ENCODE measurements around the gene TDG. TPM values are rescaled to one million over a fixed set of nuclear protein-coding genes. Genes with fewer than 3 reads are reported as not detected.
A peak's percentile ranks its signal among the peaks of the same experiment; 100 is the strongest.

TDG gene
- total and polyA plus RNA-seq, 10 of the 15 experiments (the other 5 are each of a cell fraction or from before 2014, with no cell fraction given): 29.7 to 68.8 (median 51.2) TPM

DNA sequence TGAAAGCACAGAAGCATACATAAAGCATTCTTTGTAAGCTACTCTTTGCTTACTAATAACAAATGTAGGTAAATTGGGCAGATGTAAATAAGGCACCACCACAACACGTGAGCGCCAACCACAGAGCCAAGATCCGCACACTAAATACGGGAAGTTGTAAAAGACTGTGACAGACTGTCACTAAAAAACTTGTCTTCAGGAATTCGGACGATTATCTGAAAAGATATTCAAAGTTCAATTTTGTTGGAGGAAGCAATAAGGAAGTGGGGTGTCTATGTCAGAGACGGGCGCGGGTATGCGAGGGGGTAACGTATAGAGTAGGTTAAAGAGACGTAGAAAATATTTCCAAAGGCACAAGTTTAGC, 37.0 kb upstream of the TDG start (continued):
- TF ChIP-seq ZBTB40 (IDR thresholded peaks at IDR 0.05; ENCODE audit: borderline replicate concordance) (no peak), POU2F2 (IDR thresholded peaks at IDR 0.05; ENCODE audit: borderline replicate concordance, low read depth, low read length) (peak; percentile 96), BACH1 (IDR thresholded peaks at IDR 0.05; ENCODE audit: borderline replicate concordance) (no peak; the same call in 1 of the 2 replicates), CREB1 (IDR thresholded peaks at IDR 0.05; ENCODE audit: low read depth) (peak; percentile 64; the same call in 1 of the 2 replicates), EED (IDR thresholded peaks at IDR 0.05; ENCODE audit: low read depth) (peak; percentile 59; the same call in 1 of the 2 replicates), KLF5 (IDR thresholded peaks at IDR 0.05; ENCODE audit: partially characterized antibody) (peak; percentile 75), TCF3 (IDR thresholded peaks at IDR 0.05; ENCODE audit: borderline replicate concordance, insufficient read depth, low read depth, low read length) (peak; percentile 46), TCF7 (IDR thresholded peaks at IDR 0.05; ENCODE audit: borderline replicate concordance) (peak; percentile 30; the same call in 1 of the 2 replicates), SMAD5 (IDR thresholded peaks at IDR 0.05; ENCODE audit: low read depth) (peak; percentile 14; the same call in 1 of the 2 replicates), TARDBP (IDR thresholded peaks at IDR 0.05; ENCODE audit: borderline replicate concordance) (no peak), ZBTB33 (IDR thresholded peaks at IDR 0.05) (0 out of 2 replicates have a peak, but pooled peaks have one; percentile 37), EP300 (IDR thresholded peaks at IDR 0.05; ENCODE audit: borderline replicate concordance in 1 of 2, control insufficient read depth in 1 of 2, low read depth in 2 of 2, low read length in 2 of 2) (peak; percentile 81 to 89), IKZF2 (IDR thresholded peaks at IDR 0.05) (peak; percentile 85 to 90), SREBF1 (IDR thresholded peaks at IDR 0.05; ENCODE audit: low read length) (peak; percentile 53; the same call in 1 of the 2 replicates), HDGF (IDR thresholded peaks at IDR 0.05) (no peak), MXI1 (IDR thresholded peaks at IDR 0.05; ENCODE audit: low read depth, low read length) (peak; percentile 63), NBN (IDR thresholded peaks at IDR 0.05) (peak; percentile 15; the same call in 1 of the 2 replicates), JUNB (IDR thresholded peaks at IDR 0.05) (peak; percentile 93), TCF12 (IDR thresholded peaks at IDR 0.05; ENCODE audit: low read depth, low read length) (0 out of 2 replicates have a peak, but pooled peaks have one; percentile 69), ZNF384 (IDR thresholded peaks at IDR 0.05; ENCODE audit: borderline replicate concordance, low read depth, low read length) (peak; percentile 4; the same call in 1 of the 2 replicates), MTA2 (IDR thresholded peaks at IDR 0.05; ENCODE audit: low read depth) (peak; percentile 83), NR2F1 (conservative IDR thresholded peaks at IDR 0.05) (peak; percentile 40; the same call in 1 of the 2 replicates), EZH2 (IDR thresholded peaks at IDR 0.05; ENCODE audit: borderline replicate concordance, control insufficient read depth, low read depth, low read length) (0 out of 2 replicates have a peak, but pooled peaks have one; percentile 74)
- TF ChIP-seq, protein P1, sequence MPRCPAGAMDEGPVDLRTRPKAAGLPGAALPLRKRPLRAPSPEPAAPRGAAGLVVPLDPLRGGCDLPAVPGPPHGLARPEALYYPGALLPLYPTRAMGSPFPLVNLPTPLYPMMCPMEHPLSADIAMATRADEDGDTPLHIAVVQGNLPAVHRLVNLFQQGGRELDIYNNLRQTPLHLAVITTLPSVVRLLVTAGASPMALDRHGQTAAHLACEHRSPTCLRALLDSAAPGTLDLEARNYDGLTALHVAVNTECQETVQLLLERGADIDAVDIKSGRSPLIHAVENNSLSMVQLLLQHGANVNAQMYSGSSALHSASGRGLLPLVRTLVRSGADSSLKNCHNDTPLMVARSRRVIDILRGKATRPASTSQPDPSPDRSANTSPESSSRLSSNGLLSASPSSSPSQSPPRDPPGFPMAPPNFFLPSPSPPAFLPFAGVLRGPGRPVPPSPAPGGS (IDR thresholded peaks at IDR 0.05; ENCODE audit: borderline replicate concordance, insufficient read depth, low read depth, low read length, poor library complexity, severe bottlenecking): peak; percentile 33
- TF ChIP-seq, protein P2, sequence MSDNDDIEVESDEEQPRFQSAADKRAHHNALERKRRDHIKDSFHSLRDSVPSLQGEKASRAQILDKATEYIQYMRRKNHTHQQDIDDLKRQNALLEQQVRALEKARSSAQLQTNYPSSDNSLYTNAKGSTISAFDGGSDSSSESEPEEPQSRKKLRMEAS (IDR thresholded peaks at IDR 0.05; ENCODE audit: low read depth, low read length): peak; percentile 41; the same call in 1 of the 2 replicates

Measured in GM12878 (cell line).